ENCODE measurements around the gene ZKSCAN7.
"Not testable (repeated sequence)": the region's sequence is repeated elsewhere in the genome, so short reads cannot be mapped to it uniquely, and the experiment has no call there.

The ZKSCAN7 gene

GRCh38 chr3:44576613-44577012 is 21.6 kb downstream of the ZKSCAN7 start:
- Histone ChIP-seq H3K9me3 (ENCODE audit: insufficient read depth, low read depth, low read length) (peaks cover 4% of the 10 kb centered on the region; the same call in 1 of the 2 replicates), H3F3A (ENCODE audit: low read depth) (no peaks in the 10 kb centered on the region), H3K79me2 (ENCODE audit: insufficient read depth, low read length) (no peaks in the 10 kb centered on the region), H4K20me1 (ENCODE audit: insufficient read depth, low read length, poor library complexity, severe bottlenecking) (no peaks in the 10 kb centered on the region), H3K4me1 (ENCODE audit: insufficient read depth, low read length, poor library complexity, severe bottlenecking) (no peaks in the 10 kb centered on the region), H3K36me3 (ENCODE audit: insufficient read depth, low read length) (no peaks in the 10 kb centered on the region), H3K4me3 (ENCODE audit: low read length, poor library complexity, severe bottlenecking) (no peak overlapping the region), H3K4me2 (ENCODE audit: low read depth, low read length, poor library complexity, severe bottlenecking) (no peak overlapping the region), H2AFZ (ENCODE audit: low read length) (no peak overlapping the region), H3K27me3 (ENCODE audit: insufficient read depth, low read length, poor library complexity, severe bottlenecking) (no peaks in the 10 kb centered on the region), H3K9ac (ENCODE audit: low read depth, low read length, poor library complexity, severe bottlenecking) (no peak overlapping the region), H3K9me2 (replicated peaks; ENCODE audit: low read depth, low read length) (no peaks in the 10 kb centered on the region)
- no peak for TF ChIP-seq CTCF (conservative IDR thresholded peaks at IDR 0.05; ENCODE audit: low read length)

DNA sequence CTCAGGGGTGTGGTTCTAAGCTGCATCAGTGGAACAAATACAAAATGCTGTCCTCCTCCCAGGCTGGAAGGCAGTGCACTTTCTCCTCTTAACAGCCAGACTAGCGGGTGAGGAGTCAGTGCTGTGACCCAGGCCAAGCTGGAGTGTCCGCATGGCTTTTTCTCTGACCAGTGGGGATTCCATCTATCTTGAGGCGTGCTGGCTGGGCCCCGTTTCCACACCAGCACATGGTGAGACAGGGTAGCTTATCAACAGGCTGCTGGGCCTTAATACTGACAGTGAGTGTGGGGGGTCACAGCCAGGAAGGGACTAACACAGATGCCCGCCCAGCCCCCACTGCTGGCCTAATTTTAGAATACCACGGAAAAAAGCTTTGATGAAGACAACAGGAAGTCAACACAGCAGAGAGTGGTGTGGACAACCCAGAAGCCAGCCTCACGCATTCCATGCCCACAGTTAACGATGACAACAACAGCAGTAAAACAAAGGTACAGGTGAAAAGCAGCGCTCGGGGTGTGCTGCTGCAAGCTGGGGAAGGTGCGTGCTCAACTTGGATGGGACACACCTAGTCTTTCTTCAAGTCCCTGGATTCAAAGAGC is 22.5 kb downstream of the ZKSCAN7 start:
- not testable (repeated sequence) for H3K27me3 ChIP-seq (ENCODE audit: insufficient read depth, low read length, poor library complexity, severe bottlenecking); H3K36me3 ChIP-seq (ENCODE audit: insufficient read depth, low read length); H3K79me2 ChIP-seq (ENCODE audit: insufficient read depth, low read length); H3K9me2 ChIP-seq (replicated peaks; ENCODE audit: low read depth, low read length); H3K9ac ChIP-seq (ENCODE audit: low read depth, low read length, poor library complexity, severe bottlenecking); H2AFZ ChIP-seq (ENCODE audit: low read length); H3K4me3 ChIP-seq (ENCODE audit: low read length, poor library complexity, severe bottlenecking); H3K4me1 ChIP-seq (ENCODE audit: insufficient read depth, low read length, poor library complexity, severe bottlenecking); H4K20me1 ChIP-seq (ENCODE audit: insufficient read depth, low read length, poor library complexity, severe bottlenecking); H3K4me2 ChIP-seq (ENCODE audit: low read depth, low read length, poor library complexity, severe bottlenecking); H3K9me3 ChIP-seq (ENCODE audit: insufficient read depth, low read depth, low read length); H3F3A ChIP-seq (ENCODE audit: low read depth)

DNA sequence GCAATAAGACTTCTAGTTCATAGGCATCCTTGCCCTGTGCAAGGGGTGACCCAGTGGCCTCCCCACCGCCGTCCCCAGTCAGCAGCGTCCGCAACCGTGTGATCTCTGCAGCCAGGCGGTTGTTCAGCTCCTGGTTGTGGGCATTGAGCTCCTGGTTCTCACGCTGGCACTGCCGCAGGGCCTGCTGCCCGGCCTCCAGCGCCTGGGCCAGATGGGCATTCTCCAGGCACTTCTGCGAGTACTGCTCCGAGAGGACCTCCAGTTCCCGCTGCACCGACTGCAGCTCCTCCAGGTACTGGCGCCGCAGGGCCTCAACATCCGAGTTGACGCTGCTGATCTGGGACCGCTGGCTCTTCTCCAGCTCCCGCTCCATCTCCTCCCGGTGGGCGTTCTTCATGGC is 23.3 kb downstream of the ZKSCAN7 start:
- not testable (repeated sequence) for H3K27me3 ChIP-seq (ENCODE audit: insufficient read depth, low read length, poor library complexity, severe bottlenecking); H2AFZ ChIP-seq (ENCODE audit: low read length); H3K4me1 ChIP-seq (ENCODE audit: insufficient read depth, low read length, poor library complexity, severe bottlenecking); H3K4me2 ChIP-seq (ENCODE audit: low read depth, low read length, poor library complexity, severe bottlenecking); H3K79me2 ChIP-seq (ENCODE audit: insufficient read depth, low read length); H3K9me3 ChIP-seq (ENCODE audit: insufficient read depth, low read depth, low read length); H3K36me3 ChIP-seq (ENCODE audit: insufficient read depth, low read length); H3K4me3 ChIP-seq (ENCODE audit: low read length, poor library complexity, severe bottlenecking); H3K9ac ChIP-seq (ENCODE audit: low read depth, low read length, poor library complexity, severe bottlenecking); H4K20me1 ChIP-seq (ENCODE audit: insufficient read depth, low read length, poor library complexity, severe bottlenecking); H3K9me2 ChIP-seq (replicated peaks; ENCODE audit: low read depth, low read length); H3F3A ChIP-seq (ENCODE audit: low read depth)

- H3K4me1 ChIP-seq (ENCODE audit: insufficient read depth, low read length, poor library complexity, severe bottlenecking); H4K20me1 ChIP-seq (ENCODE audit: insufficient read depth, low read length, poor library complexity, severe bottlenecking); H3K36me3 ChIP-seq (ENCODE audit: insufficient read depth, low read length); H3K9me3 ChIP-seq (ENCODE audit: insufficient read depth, low read depth, low read length); H3K79me2 ChIP-seq (ENCODE audit: insufficient read depth, low read length); H3K9ac ChIP-seq (ENCODE audit: low read depth, low read length, poor library complexity, severe bottlenecking); H3K4me2 ChIP-seq (ENCODE audit: low read depth, low read length, poor library complexity, severe bottlenecking); H3K4me3 ChIP-seq (ENCODE audit: low read length, poor library complexity, severe bottlenecking); H3K27me3 ChIP-seq (ENCODE audit: insufficient read depth, low read length, poor library complexity, severe bottlenecking); H3K9me2 ChIP-seq (replicated peaks; ENCODE audit: low read depth, low read length); H3F3A ChIP-seq (ENCODE audit: low read depth); H2AFZ ChIP-seq (ENCODE audit: low read length): not testable (repeated sequence)
Observed at GRCh38 chr3:44578924-44579515, 24.0 kb downstream of the ZKSCAN7 start.

- not testable (repeated sequence) for H3K4me3 ChIP-seq (ENCODE audit: low read length, poor library complexity, severe bottlenecking); H3K36me3 ChIP-seq (ENCODE audit: insufficient read depth, low read length); H3K27me3 ChIP-seq (ENCODE audit: insufficient read depth, low read length, poor library complexity, severe bottlenecking); H2AFZ ChIP-seq (ENCODE audit: low read length); H3K9ac ChIP-seq (ENCODE audit: low read depth, low read length, poor library complexity, severe bottlenecking); H3F3A ChIP-seq (ENCODE audit: low read depth); H3K4me1 ChIP-seq (ENCODE audit: insufficient read depth, low read length, poor library complexity, severe bottlenecking); H3K79me2 ChIP-seq (ENCODE audit: insufficient read depth, low read length); H4K20me1 ChIP-seq (ENCODE audit: insufficient read depth, low read length, poor library complexity, severe bottlenecking); H3K9me2 ChIP-seq (replicated peaks; ENCODE audit: low read depth, low read length); H3K4me2 ChIP-seq (ENCODE audit: low read depth, low read length, poor library complexity, severe bottlenecking); H3K9me3 ChIP-seq (ENCODE audit: insufficient read depth, low read depth, low read length)
Observed at GRCh38 chr3:44579749-44580148, 24.8 kb downstream of the ZKSCAN7 start.

- not testable (repeated sequence) for H4K20me1 ChIP-seq (ENCODE audit: insufficient read depth, low read length, poor library complexity, severe bottlenecking); H3F3A ChIP-seq (ENCODE audit: low read depth); H3K9ac ChIP-seq (ENCODE audit: low read depth, low read length, poor library complexity, severe bottlenecking); H2AFZ ChIP-seq (ENCODE audit: low read length); H3K4me2 ChIP-seq (ENCODE audit: low read depth, low read length, poor library complexity, severe bottlenecking); H3K9me3 ChIP-seq (ENCODE audit: insufficient read depth, low read depth, low read length); H3K27me3 ChIP-seq (ENCODE audit: insufficient read depth, low read length, poor library complexity, severe bottlenecking); H3K36me3 ChIP-seq (ENCODE audit: insufficient read depth, low read length); H3K9me2 ChIP-seq (replicated peaks; ENCODE audit: low read depth, low read length); H3K4me3 ChIP-seq (ENCODE audit: low read length, poor library complexity, severe bottlenecking)
- H3K79me2 ChIP-seq (ENCODE audit: insufficient read depth, low read length): peaks cover 12% of the 10 kb centered on the region
- H3K4me1 ChIP-seq (ENCODE audit: insufficient read depth, low read length, poor library complexity, severe bottlenecking): peaks cover 15% of the 10 kb centered on the region
Observed at GRCh38 chr3:44580971-44581370, 26.0 kb downstream of the ZKSCAN7 start.
